ENCODE results near the gene GREB1. TPM values are rescaled to one million over a fixed set of nuclear protein-coding genes. Genes with fewer than 3 reads are reported as not detected.

The GREB1 gene
- total RNA-seq, 4 donors from 2014 or later, result 3.1 to 8.8 (median 6.5) TPM

DNA sequence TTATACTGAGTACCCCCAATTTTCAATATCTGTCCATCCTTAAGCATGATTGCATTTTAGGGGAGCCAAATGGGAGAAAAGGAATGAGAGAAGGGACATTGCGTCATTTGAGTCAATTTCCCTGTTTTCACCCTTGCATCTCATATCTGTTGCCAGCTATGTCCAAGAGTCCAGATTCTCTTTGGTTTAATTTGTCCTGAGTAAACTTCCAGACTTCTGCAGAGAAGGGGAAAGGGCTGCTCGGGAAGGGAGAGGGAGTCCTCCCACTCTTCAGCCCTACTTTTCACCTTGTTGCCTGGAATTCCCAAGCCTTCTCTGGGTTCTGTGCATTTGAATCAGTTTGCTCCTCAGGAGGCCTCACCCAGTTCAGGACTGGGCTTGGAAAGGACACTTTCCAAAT, 16.5 kb downstream of the GREB1 start:
- Histone ChIP-seq H3K27me3 (peaks cover 3% of the 10 kb centered on the region), H3K36me3 (no peaks in the 10 kb centered on the region), H3K9me3 (peaks cover 0 to 11% (median 0%) of the 10 kb centered on the region in 3 donors), H3K4me1 (no peaks in the 10 kb centered on the region), H3K4me3 (no peak overlapping the region), H3K27ac (no peak overlapping the region)
- 85 to 90% methylated on average over 1 to 2 of the region's 2 CpGs for WGBS, 2 donors (ENCODE audit: low coverage in 1 of 2)
- TF ChIP-seq, protein P1, sequence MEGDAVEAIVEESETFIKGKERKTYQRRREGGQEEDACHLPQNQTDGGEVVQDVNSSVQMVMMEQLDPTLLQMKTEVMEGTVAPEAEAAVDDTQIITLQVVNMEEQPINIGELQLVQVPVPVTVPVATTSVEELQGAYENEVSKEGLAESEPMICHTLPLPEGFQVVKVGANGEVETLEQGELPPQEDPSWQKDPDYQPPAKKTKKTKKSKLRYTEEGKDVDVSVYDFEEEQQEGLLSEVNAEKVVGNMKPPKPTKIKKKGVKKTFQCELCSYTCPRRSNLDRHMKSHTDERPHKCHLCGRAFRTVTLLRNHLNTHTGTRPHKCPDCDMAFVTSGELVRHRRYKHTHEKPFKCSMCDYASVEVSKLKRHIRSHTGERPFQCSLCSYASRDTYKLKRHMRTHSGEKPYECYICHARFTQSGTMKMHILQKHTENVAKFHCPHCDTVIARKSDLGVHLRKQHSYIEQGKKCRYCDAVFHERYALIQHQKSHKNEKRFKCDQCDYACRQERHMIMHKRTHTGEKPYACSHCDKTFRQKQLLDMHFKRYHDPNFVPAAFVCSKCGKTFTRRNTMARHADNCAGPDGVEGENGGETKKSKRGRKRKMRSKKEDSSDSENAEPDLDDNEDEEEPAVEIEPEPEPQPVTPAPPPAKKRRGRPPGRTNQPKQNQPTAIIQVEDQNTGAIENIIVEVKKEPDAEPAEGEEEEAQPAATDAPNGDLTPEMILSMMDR (IDR thresholded peaks at IDR 0.05), result no peak
- no peak for TF ChIP-seq EP300 (IDR thresholded peaks at IDR 0.05)
- TF ChIP-seq POLR2A (IDR thresholded peaks at IDR 0.05), result no peak
- no peak for TF ChIP-seq POLR2AphosphoS5 (IDR thresholded peaks at IDR 0.05)
- ATAC-seq, result no peak

DNA sequence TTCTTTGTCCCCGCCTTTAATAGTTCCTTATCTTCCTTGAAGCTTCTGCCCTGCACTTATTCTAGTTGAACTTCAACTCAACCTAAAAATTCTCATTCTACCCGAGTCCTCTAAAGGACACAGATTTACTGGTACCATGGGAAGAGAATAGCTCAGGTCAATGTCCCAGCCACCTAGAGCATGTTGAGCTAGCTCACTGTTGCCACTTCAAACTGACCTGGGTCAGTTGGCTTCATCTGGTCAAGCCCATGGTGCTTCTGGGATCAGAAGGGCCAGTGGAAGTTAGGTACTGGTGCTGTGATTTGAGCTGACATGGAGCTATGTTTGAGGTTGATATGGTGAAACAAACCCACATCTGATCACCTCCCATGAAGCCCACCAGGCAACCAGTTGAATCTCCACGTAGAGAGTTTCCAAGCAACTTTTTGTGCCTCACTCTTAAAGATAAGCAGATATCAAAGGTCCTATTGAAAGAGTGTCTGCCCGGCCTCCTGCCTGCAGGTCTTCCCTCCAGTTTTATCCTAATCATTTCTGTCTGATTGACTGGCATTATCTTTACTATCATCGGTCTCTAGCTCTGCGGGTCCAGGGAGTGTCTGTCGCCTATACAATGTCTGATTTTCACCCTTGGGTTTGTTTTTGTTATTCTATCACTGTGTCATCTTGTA, 17.2 kb downstream of the GREB1 start:
- Histone ChIP-seq H3K36me3 (no peaks in the 10 kb centered on the region), H3K9me3 (peaks cover 0 to 11% (median 0%) of the 10 kb centered on the region in 3 donors), H3K4me1 (no peaks in the 10 kb centered on the region), H3K27ac (no peak overlapping the region), H3K27me3 (peaks cover 4% of the 10 kb centered on the region), H3K4me3 (no peak overlapping the region)
- 84 to 89% methylated on average over 5 to 7 of the region's 7 CpGs for WGBS, 2 donors (ENCODE audit: low coverage in 1 of 2)
- TF ChIP-seq POLR2AphosphoS5 (IDR thresholded peaks at IDR 0.05) (no peak), EP300 (IDR thresholded peaks at IDR 0.05) (no peak), POLR2A (IDR thresholded peaks at IDR 0.05) (no peak)
- TF ChIP-seq, protein P1 (IDR thresholded peaks at IDR 0.05), result no peak
- ATAC-seq, result no peak

DNA sequence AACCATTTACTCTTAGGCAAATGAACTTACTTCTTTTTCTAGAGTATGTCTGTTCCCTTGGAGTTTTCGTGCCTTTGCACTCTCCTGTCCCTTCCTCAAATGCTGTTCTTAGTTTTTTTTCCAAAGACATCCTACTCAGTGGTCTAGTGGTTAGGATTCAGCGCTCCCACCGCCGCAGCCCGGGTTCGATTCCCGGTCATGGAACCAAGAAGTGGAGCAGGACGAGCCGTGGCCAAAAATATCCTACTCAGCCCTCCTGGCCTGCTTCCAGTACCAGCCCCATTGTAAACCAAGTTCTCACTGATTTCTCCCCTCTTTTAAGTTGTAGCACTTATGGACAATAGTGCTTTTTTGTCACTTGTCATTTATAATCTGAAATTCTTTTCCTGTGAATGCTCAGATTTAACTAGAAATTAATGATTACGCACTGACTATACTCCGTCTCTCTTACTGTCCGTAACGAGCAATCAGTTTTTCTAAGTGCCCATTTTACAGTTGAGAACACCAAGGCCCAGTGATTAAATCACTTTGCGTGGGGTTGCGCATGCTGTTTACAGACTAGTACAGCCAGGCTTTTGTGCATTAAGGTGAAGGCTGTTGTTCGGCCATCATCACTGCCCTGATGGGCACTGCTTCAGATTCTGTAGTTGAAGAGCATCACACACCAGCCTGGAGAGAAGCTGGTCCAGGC, 17.9 kb downstream of the GREB1 start:
- Histone ChIP-seq H3K27ac (no peak overlapping the region), H3K9me3 (peaks cover 0 to 11% (median 0%) of the 10 kb centered on the region in 3 donors), H3K36me3 (no peaks in the 10 kb centered on the region), H3K4me1 (no peaks in the 10 kb centered on the region), H3K4me3 (no peak overlapping the region), H3K27me3 (peaks cover 11% of the 10 kb centered on the region)
- ATAC-seq, result no peak
- WGBS, 2 donors (ENCODE audit: low coverage in 1 of 2), result 81 to 91% methylated on average over 11 to 16 of the region's 16 CpGs
- TF ChIP-seq POLR2A (IDR thresholded peaks at IDR 0.05), result no peak
- no peak for TF ChIP-seq EP300 (IDR thresholded peaks at IDR 0.05)
- TF ChIP-seq, protein P1 (IDR thresholded peaks at IDR 0.05), result no peak
- TF ChIP-seq POLR2AphosphoS5 (IDR thresholded peaks at IDR 0.05), result no peak

DNA sequence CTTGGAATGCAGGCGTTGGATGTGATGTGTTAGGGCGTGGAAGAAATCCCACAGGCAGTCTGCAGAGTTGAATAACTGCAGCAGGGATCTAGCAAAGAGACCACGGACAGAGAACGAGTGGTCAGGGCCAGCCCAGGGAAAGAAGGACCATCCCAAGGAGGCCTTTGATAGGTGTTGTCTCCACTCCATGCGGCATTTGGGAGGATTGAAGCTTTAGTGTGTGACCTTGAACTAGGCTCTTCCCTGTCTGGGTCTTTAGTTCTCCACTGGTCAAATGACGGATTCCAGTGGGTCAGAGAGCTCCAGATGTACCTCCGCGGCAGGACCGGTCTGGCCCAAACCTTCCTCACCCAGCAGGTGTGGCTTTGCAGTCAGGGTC, 18.4 kb downstream of the GREB1 start:
- no peak for ATAC-seq
- Histone ChIP-seq H3K4me1 (no peaks in the 10 kb centered on the region), H3K27ac (no peak overlapping the region), H3K27me3 (peaks cover 11% of the 10 kb centered on the region), H3K36me3 (no peaks in the 10 kb centered on the region), H3K4me3 (no peak overlapping the region), H3K9me3 (peaks cover 0 to 11% (median 0%) of the 10 kb centered on the region in 3 donors)
- WGBS, 2 donors (ENCODE audit: low coverage in 1 of 2), result 90 to 100% methylated on average over 1 to 4 of the region's 9 CpGs
- TF ChIP-seq, protein P1 (IDR thresholded peaks at IDR 0.05), result no peak
- TF ChIP-seq EP300 (IDR thresholded peaks at IDR 0.05), result no peak

All from gastroesophageal sphincter (tissue), 4 donors.